Loucy (cell line): ENCODE data around the gene OPN1LW.
A peak's percentile ranks its signal among the peaks of the same experiment; 100 is the strongest.

Source experiments
- H2AFZ ChIP-seq: fragments of 200-600 bp; sonication (generic); 2 replicates; pipeline ENCODE4 v1.6.0; 2016; ENCODE audit warnings: antibody characterized with exemption, mild to moderate bottlenecking, low read length, moderate library complexity
- H3F3A ChIP-seq: fragments of 200-600 bp; 2 replicates; pipeline ENCODE4 v1.6.0; 2016; ENCODE audit warnings: antibody characterized with exemption, low read depth, mild to moderate bottlenecking
- H3K27me3 ChIP-seq: fragments of 200-600 bp; sonication (generic); 2 replicates; pipeline ENCODE4 v1.6.1; 2014; ENCODE audit warnings: low read length, mild to moderate bottlenecking; ENCODE audit not compliant: insufficient read depth, poor library complexity, severe bottlenecking
- H3K36me3 ChIP-seq: fragments of 200-600 bp; sonication (generic); 2 replicates; pipeline ENCODE4 v1.6.1; 2016; ENCODE audit warnings: low read length; ENCODE audit not compliant: insufficient read depth
- H3K4me1 ChIP-seq: fragments of 200-600 bp; sonication (generic); 2 replicates; pipeline ENCODE4 v1.5.1; 2014; ENCODE audit warnings: low read length, mild to moderate bottlenecking; ENCODE audit not compliant: insufficient read depth, poor library complexity, severe bottlenecking
- H3K4me2 ChIP-seq: fragments of 200-600 bp; sonication (generic); 2 replicates; pipeline ENCODE4 v1.6.0; 2014; ENCODE audit warnings: antibody characterized with exemption, low read length, low read depth, mild to moderate bottlenecking; ENCODE audit not compliant: poor library complexity, severe bottlenecking
- H3K4me3 ChIP-seq: fragments of 200-600 bp; sonication (generic); 2 replicates; pipeline ENCODE4 v1.5.1; 2014; ENCODE audit warnings: low read length, mild to moderate bottlenecking, mixed read lengths; ENCODE audit not compliant: poor library complexity, severe bottlenecking
- H3K79me2 ChIP-seq: fragments of 200-600 bp; sonication (generic); 2 replicates; pipeline ENCODE4 v1.6.1; 2014; ENCODE audit warnings: low read length; ENCODE audit not compliant: insufficient read depth
- H3K9ac ChIP-seq: fragments of 200-600 bp; sonication (generic); 2 replicates; pipeline ENCODE4 v1.6.0; 2014; ENCODE audit warnings: mild to moderate bottlenecking, low read depth, low read length, moderate library complexity; ENCODE audit not compliant: poor library complexity, severe bottlenecking
- H3K9me2 ChIP-seq: fragments of 200-600 bp; sonication (generic); replicated peaks from 2 replicates; pipeline ENCODE4 v1.6.1; 2016; ENCODE audit warnings: low read depth, low read length, mixed read lengths
- H3K9me3 ChIP-seq: fragments of 200-600 bp; sonication (generic); 2 replicates; pipeline ENCODE4 v1.6.1; 2014; ENCODE audit warnings: mild to moderate bottlenecking, antibody characterized with exemption, low read length, low read depth; ENCODE audit not compliant: insufficient read depth
- H4K20me1 ChIP-seq: fragments of 200-600 bp; sonication (generic); 2 replicates; pipeline ENCODE4 v1.6.0; 2014; ENCODE audit warnings: antibody characterized with exemption, low read length, mild to moderate bottlenecking; ENCODE audit not compliant: insufficient read depth, poor library complexity, severe bottlenecking
- CTCF ChIP-seq: fragments of 200-600 bp; sonication (generic); conservative IDR thresholded peaks from 2 replicates; pipeline ENCODE4 v1.5.1; 2014; ENCODE audit warnings: mild to moderate bottlenecking, antibody characterized with exemption, low read length
- EZH2phosphoT487 ChIP-seq: fragments of 200-600 bp; IDR thresholded peaks from 2 replicates; pipeline ENCODE4 v1.6.1; 2018; ENCODE audit warnings: antibody characterized with exemption, mild to moderate bottlenecking, moderate library complexity, borderline replicate concordance

OPN1LW gene

GRCh38 chrX:154136627-154137161 is 7.3 kb upstream of the OPN1LW start:
- H3K9me2 ChIP-seq, result no peaks in the 10 kb centered on the region
- peak overlapping the region; percentile 41 for H3K4me3 ChIP-seq
- H3K4me1 ChIP-seq, result peaks cover 6% of the 10 kb centered on the region
- H3K9me3 ChIP-seq, result no peaks in the 10 kb centered on the region
- H3K9ac ChIP-seq, result peak overlapping the region; percentile 28
- no peaks in the 10 kb centered on the region for H3K79me2 ChIP-seq
- no peaks in the 10 kb centered on the region for H3K27me3 ChIP-seq
- H4K20me1 ChIP-seq, result no peaks in the 10 kb centered on the region
- no peaks in the 10 kb centered on the region for H3K36me3 ChIP-seq
- H3K4me2 ChIP-seq, result peak overlapping the region; percentile 57
- TF ChIP-seq CTCF (peak; percentile 63), EZH2phosphoT487 (no peak)
- no peaks in the 10 kb centered on the region for H3F3A ChIP-seq
- peak overlapping the region; percentile 79; the same call in 1 of the 2 replicates for H2AFZ ChIP-seq

- Histone ChIP-seq H3F3A (no peaks in the 10 kb centered on the region), H3K9ac (no peak overlapping the region), H4K20me1 (no peaks in the 10 kb centered on the region), H2AFZ (no peak overlapping the region), H3K4me1 (peaks cover 6% of the 10 kb centered on the region), H3K36me3 (no peaks in the 10 kb centered on the region), H3K79me2 (no peaks in the 10 kb centered on the region), H3K4me3 (no peak overlapping the region), H3K9me2 (no peaks in the 10 kb centered on the region), H3K27me3 (no peaks in the 10 kb centered on the region), H3K9me3 (no peaks in the 10 kb centered on the region), H3K4me2 (no peak overlapping the region)
- TF ChIP-seq CTCF (no peak), EZH2phosphoT487 (no peak)
Measured at GRCh38 chrX:154138857-154139256, 5.2 kb upstream of the OPN1LW start.

GRCh38 chrX:154140206-154140605 is 3.8 kb upstream of the OPN1LW start:
- Histone ChIP-seq H3K4me1 (peaks cover 6% of the 10 kb centered on the region), H3K36me3 (no peaks in the 10 kb centered on the region), H3K9ac (no peak overlapping the region), H2AFZ (no peak overlapping the region), H4K20me1 (no peaks in the 10 kb centered on the region), H3K79me2 (no peaks in the 10 kb centered on the region), H3F3A (no peaks in the 10 kb centered on the region), H3K4me3 (no peak overlapping the region), H3K4me2 (no peak overlapping the region), H3K9me3 (no peaks in the 10 kb centered on the region), H3K9me2 (no peaks in the 10 kb centered on the region), H3K27me3 (no peaks in the 10 kb centered on the region)
- no peak for TF ChIP-seq EZH2phosphoT487
- TF ChIP-seq CTCF, result no peak
